ENCODE measurements around the gene USP25. TPM values are rescaled to one million over a fixed set of nuclear protein-coding genes. Genes with fewer than 3 reads are reported as not detected.

USP25 gene
- total and polyA plus RNA-seq, 3 donors from 2014 or later, result 69.2 to 123 (median 69.9) TPM

DNA sequence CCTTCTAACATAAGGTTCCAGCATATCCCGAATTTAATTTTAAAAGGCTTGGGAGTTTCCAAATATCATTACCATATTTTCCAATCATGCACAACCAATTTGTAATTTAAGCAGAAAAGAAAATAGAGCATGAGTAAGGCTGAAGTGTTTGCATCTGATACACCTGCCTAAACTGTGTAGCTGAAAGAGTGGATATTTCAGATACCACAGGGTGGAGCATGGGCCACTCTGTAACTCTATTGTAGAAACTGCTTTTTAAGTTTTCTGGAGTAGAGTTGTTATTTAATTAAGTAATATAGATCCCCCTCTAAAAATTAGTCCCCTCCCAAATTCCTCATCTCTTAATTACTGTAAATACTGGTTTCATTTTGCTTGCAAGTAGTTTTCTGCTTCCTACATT lies 199.8 kb downstream of the USP25 start:
- intact Hi-C loops (cut with DNase I; ENCODE audit: low total_unique reads), result no loop called here
- no peak overlapping the region for H3K4me3 ChIP-seq
- H3K9me3 ChIP-seq, result no peaks in the 10 kb centered on the region
- no peak for DNase-seq
- H3K27ac ChIP-seq, result no peak overlapping the region
- no peaks in the 10 kb centered on the region for H3K36me3 ChIP-seq (ENCODE audit: low read depth, missing control alignments)
- WGBS, 2 donors, result 80 to 92% methylated on average over 1 of the region's 1 CpG
- no peaks in the 10 kb centered on the region for H3K4me1 ChIP-seq
- TF ChIP-seq, protein P1, sequence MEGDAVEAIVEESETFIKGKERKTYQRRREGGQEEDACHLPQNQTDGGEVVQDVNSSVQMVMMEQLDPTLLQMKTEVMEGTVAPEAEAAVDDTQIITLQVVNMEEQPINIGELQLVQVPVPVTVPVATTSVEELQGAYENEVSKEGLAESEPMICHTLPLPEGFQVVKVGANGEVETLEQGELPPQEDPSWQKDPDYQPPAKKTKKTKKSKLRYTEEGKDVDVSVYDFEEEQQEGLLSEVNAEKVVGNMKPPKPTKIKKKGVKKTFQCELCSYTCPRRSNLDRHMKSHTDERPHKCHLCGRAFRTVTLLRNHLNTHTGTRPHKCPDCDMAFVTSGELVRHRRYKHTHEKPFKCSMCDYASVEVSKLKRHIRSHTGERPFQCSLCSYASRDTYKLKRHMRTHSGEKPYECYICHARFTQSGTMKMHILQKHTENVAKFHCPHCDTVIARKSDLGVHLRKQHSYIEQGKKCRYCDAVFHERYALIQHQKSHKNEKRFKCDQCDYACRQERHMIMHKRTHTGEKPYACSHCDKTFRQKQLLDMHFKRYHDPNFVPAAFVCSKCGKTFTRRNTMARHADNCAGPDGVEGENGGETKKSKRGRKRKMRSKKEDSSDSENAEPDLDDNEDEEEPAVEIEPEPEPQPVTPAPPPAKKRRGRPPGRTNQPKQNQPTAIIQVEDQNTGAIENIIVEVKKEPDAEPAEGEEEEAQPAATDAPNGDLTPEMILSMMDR (IDR thresholded peaks at IDR 0.05), result no peak
- TF ChIP-seq POLR2A (IDR thresholded peaks at IDR 0.05), result no peak
- H3K27me3 ChIP-seq, result no peaks in the 10 kb centered on the region

All from testis (tissue), 3 donors.